ENCODE results near the gene SKI. TPM values are rescaled to one million over a fixed set of nuclear protein-coding genes. Genes with fewer than 3 reads are reported as not detected.

Gene SKI
- total RNA-seq: 23.7 and 36.9 TPM in 2 replicates

DNA sequence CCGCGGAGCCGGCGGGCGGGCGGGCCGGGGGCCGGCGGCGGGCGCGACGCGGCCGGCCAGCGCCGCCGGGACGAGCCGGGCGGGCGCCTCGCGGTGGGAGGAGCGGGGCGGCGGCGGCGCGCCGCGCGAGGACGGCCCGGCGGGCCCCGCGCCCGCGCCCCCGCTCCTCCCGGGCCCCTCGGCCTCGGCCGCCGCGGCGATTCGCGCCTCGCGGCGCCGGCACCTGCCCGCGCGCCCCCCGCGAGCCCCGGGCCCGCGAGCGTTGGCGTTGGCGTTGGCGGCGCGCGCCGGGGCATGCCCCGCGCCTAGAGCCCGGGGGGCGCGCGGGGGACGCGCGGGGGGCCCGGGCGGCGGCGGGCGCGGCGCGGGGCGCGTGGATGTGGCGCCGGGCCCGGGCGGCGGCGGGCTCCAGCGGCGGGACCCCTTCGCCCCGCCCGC is at the start of gene SKI:
Gene SKI (plus strand): TSS at position 163 of the 438 bp plus-strand sequence. CDS start 448 bp downstream, outside the sequence.

DNA sequence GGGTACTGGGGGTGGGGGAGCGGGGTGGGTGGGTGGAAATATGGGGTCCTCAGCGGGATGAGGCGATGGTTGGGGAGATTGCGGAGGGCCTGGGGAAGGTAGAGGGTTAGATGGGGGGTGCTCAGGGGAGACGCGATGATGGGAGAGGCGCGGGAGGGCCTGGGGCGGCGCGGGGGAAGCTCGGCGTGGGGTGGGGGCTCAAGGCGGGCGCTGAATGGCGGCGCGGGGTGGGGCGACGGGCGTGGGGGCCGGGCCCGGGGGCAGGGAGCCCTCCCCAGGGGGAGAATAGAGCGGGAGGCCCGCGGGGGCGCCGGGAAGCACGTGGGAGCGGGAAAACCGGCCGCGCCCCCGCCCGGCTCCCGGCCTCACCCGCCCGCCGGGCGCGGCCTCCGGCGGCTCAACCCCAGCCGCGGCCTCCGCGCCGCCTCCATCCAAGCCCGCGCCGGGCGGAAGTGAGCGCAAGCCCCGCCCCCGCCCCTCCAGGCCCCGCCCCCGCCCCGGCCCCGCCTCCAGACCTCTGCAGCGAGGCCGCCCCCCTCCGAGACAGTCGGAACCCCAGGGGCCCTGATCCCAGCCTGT is 33.7 kb upstream of the SKI start, which contains the start of gene FAAP20:
Gene FAAP20 (minus strand): TSS at position 454 of the 579 bp plus-strand sequence. CDS start 23 bp downstream, at position 431.

Other genes starting within 250 kb of the SKI start
- gene CFAP74, start 224.5 kb upstream of the SKI start, total RNA-seq: not detected in 2 replicates
- gene GABRD, start 209.0 kb upstream of the SKI start, total RNA-seq: not detected in 2 replicates
- gene PRKCZ, start 177.9 kb upstream of the SKI start, total RNA-seq: 69.1 and 73.1 TPM in 2 replicates
- gene FAAP20, start 33.5 kb upstream of the SKI start, total RNA-seq: 19.2 and 22.2 TPM in 2 replicates
- 13.0 and 16.9 TPM in 2 replicates for gene MORN1, start 163.2 kb downstream of the SKI start, total RNA-seq
- 72.2 and 98.8 TPM in 2 replicates for gene RER1, start 163.5 kb downstream of the SKI start, total RNA-seq
- gene PEX10, start 184.2 kb downstream of the SKI start, total RNA-seq: 31.0 and 46.5 TPM in 2 replicates
- gene PLCH2, start 248.0 kb downstream of the SKI start, total RNA-seq: 0.22 and 0.39 TPM in 2 replicates

All from placental epithelial cell (primary cell).